ENCODE data around the gene BRME1. TPM values are rescaled to one million over a fixed set of nuclear protein-coding genes. Genes with fewer than 3 reads are reported as not detected.

BRME1 gene
- total RNA-seq, 1 donor from 2014 or later: 18.6 TPM

- Mint-ChIP-seq H3K4me1 (no peaks in the 10 kb centered on the region), H3K4me3 (no peak overlapping the region), H3K27me3 (no peaks in the 10 kb centered on the region), H3K36me3 (ENCODE audit: low read depth) (peaks cover 53% of the 10 kb centered on the region), H3K27ac (no peak overlapping the region), H3K9me3 (peaks cover 7% of the 10 kb centered on the region)
- intact Hi-C loops (cut with micrococcal nuclease): no loop called here
- DNase-seq: no peak
Measured at GRCh38 chr19:13918726-13919411, 13.0 kb upstream of the BRME1 start.

- H3K36me3 Mint-ChIP-seq (ENCODE audit: low read depth): peaks cover 48% of the 10 kb centered on the region
- H3K27ac Mint-ChIP-seq: no peak overlapping the region
- no peak overlapping the region for H3K4me3 Mint-ChIP-seq
- H3K27me3 Mint-ChIP-seq: no peaks in the 10 kb centered on the region
- no peak for DNase-seq
- peaks cover 7% of the 10 kb centered on the region for H3K9me3 Mint-ChIP-seq
- intact Hi-C loops (cut with micrococcal nuclease): no loop called here
- no peaks in the 10 kb centered on the region for H3K4me1 Mint-ChIP-seq
Measured at GRCh38 chr19:13917888-13918406, 12.0 kb upstream of the BRME1 start.

DNA sequence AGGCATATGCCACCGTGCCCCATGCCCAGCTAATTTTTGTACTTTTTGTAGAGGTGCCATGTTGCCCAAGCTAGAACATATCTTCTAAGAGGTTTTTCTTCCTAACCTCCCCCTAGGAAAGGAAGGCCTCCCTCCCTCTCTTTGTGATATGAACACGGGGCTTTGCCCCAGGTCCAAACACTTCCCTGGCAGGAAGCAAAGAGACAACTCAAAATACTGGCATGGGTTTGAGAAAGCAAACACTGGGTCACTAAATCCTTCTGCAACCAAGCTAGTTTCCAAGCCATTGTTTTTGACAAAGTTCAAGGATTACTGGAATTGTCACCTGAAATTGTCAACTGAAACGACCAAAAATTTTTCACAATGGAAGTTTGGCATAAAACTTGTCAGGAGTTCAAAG lies 8.9 kb upstream of the BRME1 start:
- Mint-ChIP-seq H3K27ac (no peak overlapping the region), H3K4me1 (no peaks in the 10 kb centered on the region), H3K9me3 (no peaks in the 10 kb centered on the region), H3K36me3 (ENCODE audit: low read depth) (peaks cover 35% of the 10 kb centered on the region), H3K27me3 (no peaks in the 10 kb centered on the region), H3K4me3 (no peak overlapping the region)
- no peak for DNase-seq
- intact Hi-C loops (cut with micrococcal nuclease): no loop called here

- Mint-ChIP-seq H3K36me3 (ENCODE audit: low read depth) (peaks cover 27% of the 10 kb centered on the region), H3K4me3 (no peak overlapping the region), H3K27ac (no peak overlapping the region), H3K4me1 (no peaks in the 10 kb centered on the region), H3K27me3 (no peaks in the 10 kb centered on the region), H3K9me3 (no peaks in the 10 kb centered on the region)
- DNase-seq: no peak
- intact Hi-C loops (cut with micrococcal nuclease): no loop called here
Measured at GRCh38 chr19:13913352-13913751, 7.4 kb upstream of the BRME1 start.

- no peaks in the 10 kb centered on the region for H3K9me3 Mint-ChIP-seq
- no peak for DNase-seq
- H3K27me3 Mint-ChIP-seq: no peaks in the 10 kb centered on the region
- H3K4me3 Mint-ChIP-seq: no peak overlapping the region
- H3K27ac Mint-ChIP-seq: no peak overlapping the region
- H3K4me1 Mint-ChIP-seq: peaks cover 13% of the 10 kb centered on the region
- H3K36me3 Mint-ChIP-seq (ENCODE audit: low read depth): peaks cover 19% of the 10 kb centered on the region
- intact Hi-C loops (cut with micrococcal nuclease): no loop called here
Measured at GRCh38 chr19:13909430-13909829, 3.5 kb upstream of the BRME1 start.

GRCh38 chr19:13908674-13909073 lies 2.8 kb upstream of the BRME1 start:
- Mint-ChIP-seq H3K4me1 (peaks cover 15% of the 10 kb centered on the region), H3K36me3 (ENCODE audit: low read depth) (peaks cover 19% of the 10 kb centered on the region), H3K4me3 (no peak overlapping the region), H3K9me3 (no peaks in the 10 kb centered on the region), H3K27ac (no peak overlapping the region), H3K27me3 (no peaks in the 10 kb centered on the region)
- no peak for DNase-seq
- intact Hi-C loops (cut with micrococcal nuclease): no loop called here

- Mint-ChIP-seq H3K27me3 (no peaks in the 10 kb centered on the region), H3K9me3 (no peaks in the 10 kb centered on the region), H3K27ac (peak overlapping the region; percentile 76), H3K4me1 (peaks cover 15% of the 10 kb centered on the region), H3K36me3 (ENCODE audit: low read depth) (peaks cover 16% of the 10 kb centered on the region), H3K4me3 (peak overlapping the region; percentile 84)
- no peak for DNase-seq
- intact Hi-C loops (cut with micrococcal nuclease): loop anchor here (1.0 to 2.0 kb wide), 3 partner anchors 26 to 99 kb away; partner anchors contain the start of genes DCAF15 and RFX1
Measured at GRCh38 chr19:13906910-13907309, 993 bp upstream of the BRME1 start.

DNA sequence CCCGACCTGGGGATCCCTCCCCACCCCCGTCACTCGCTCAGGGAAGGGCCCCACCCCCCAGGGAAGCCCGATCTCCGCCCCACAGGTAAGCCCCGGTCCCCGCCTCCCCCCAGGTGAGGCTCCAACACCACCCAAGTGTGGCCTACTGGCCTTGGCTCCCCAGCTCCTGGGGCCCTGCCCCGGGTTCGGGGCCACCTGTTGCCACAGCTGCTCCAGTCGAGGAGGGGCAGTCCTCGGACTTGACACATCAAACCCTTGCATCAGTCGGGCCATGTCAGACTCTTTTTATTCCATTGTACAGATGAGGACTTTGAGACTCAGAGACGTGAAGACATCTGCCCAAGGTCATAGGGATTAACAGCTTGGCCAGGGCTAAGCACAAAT lies 596 bp upstream of the BRME1 start:
- intact Hi-C loops (cut with micrococcal nuclease): loop anchor here (1.0 to 2.0 kb wide), 3 partner anchors 26 to 100 kb away; partner anchors contain the start of genes DCAF15 and RFX1
- Mint-ChIP-seq H3K4me3 (peak overlapping the region; percentile 84), H3K27ac (peak overlapping the region; percentile 76), H3K36me3 (ENCODE audit: low read depth) (peaks cover 15% of the 10 kb centered on the region), H3K27me3 (no peaks in the 10 kb centered on the region), H3K9me3 (no peaks in the 10 kb centered on the region), H3K4me1 (peaks cover 15% of the 10 kb centered on the region)
- DNase-seq: no peak

- intact Hi-C loops (cut with micrococcal nuclease): no loop called here
- Mint-ChIP-seq H3K4me1 (peaks cover 15% of the 10 kb centered on the region), H3K36me3 (ENCODE audit: low read depth) (peaks cover 1% of the 10 kb centered on the region), H3K27ac (no peak overlapping the region), H3K27me3 (no peaks in the 10 kb centered on the region), H3K9me3 (no peaks in the 10 kb centered on the region), H3K4me3 (no peak overlapping the region)
- DNase-seq: peak; percentile 75
Measured at GRCh38 chr19:13902993-13903555, 2.8 kb downstream of the BRME1 start.

DNA sequence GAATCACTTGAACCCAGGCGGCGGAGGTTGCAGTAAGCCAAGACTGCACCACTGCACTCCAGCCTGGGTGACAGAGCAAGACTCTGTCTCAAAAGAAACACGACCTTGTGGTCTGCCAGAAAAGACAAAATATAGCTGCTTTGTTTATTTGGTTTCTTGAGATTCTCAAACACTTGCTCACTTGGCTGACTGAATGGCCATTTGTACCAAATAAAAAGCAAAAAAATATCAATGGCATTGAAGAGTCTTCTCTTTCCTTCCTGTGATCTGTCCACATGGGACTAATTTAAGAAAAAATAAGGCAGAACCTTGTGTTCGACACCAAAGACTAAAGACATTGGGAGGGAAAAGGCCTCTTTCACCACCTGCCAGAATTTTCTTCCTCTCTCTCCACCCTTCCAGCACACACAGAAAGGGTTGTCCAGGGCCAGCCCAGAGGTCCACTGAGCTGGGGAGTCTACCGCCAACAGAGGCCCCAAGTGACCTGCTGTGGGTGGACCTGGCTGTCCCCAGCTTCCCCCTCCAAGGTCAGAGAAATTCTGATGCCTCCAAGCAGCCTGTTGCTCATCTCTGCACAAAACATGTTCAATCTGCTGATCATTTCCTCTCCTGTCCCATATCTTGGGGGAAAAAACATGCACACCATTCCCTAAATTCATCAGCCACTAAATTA lies 5.9 kb downstream of the BRME1 start:
- Mint-ChIP-seq H3K27ac (no peak overlapping the region), H3K9me3 (no peaks in the 10 kb centered on the region), H3K4me3 (no peak overlapping the region), H3K27me3 (no peaks in the 10 kb centered on the region), H3K36me3 (ENCODE audit: low read depth) (peaks cover 1% of the 10 kb centered on the region), H3K4me1 (peaks cover 5% of the 10 kb centered on the region)
- DNase-seq: no peak
- intact Hi-C loops (cut with micrococcal nuclease): no loop called here

- no peak overlapping the region for H3K4me3 Mint-ChIP-seq
- intact Hi-C loops (cut with micrococcal nuclease): no loop called here
- peaks cover 2% of the 10 kb centered on the region for H3K4me1 Mint-ChIP-seq
- H3K27ac Mint-ChIP-seq: no peak overlapping the region
- H3K27me3 Mint-ChIP-seq: no peaks in the 10 kb centered on the region
- DNase-seq: no peak
- H3K36me3 Mint-ChIP-seq (ENCODE audit: low read depth): no peaks in the 10 kb centered on the region
- no peaks in the 10 kb centered on the region for H3K9me3 Mint-ChIP-seq
Measured at GRCh38 chr19:13899393-13899792, 6.5 kb downstream of the BRME1 start.

GRCh38 chr19:13896227-13896626 lies 9.7 kb downstream of the BRME1 start:
- no peaks in the 10 kb centered on the region for H3K4me1 Mint-ChIP-seq
- H3K9me3 Mint-ChIP-seq: no peaks in the 10 kb centered on the region
- H3K4me3 Mint-ChIP-seq: no peak overlapping the region
- intact Hi-C loops (cut with micrococcal nuclease): no loop called here
- no peak for DNase-seq
- no peak overlapping the region for H3K27ac Mint-ChIP-seq
- no peaks in the 10 kb centered on the region for H3K27me3 Mint-ChIP-seq
- peaks cover 5% of the 10 kb centered on the region for H3K36me3 Mint-ChIP-seq (ENCODE audit: low read depth)

GRCh38 chr19:13894552-13894951 lies 11.4 kb downstream of the BRME1 start:
- no peak for DNase-seq
- no peaks in the 10 kb centered on the region for H3K27me3 Mint-ChIP-seq
- H3K36me3 Mint-ChIP-seq (ENCODE audit: low read depth): peaks cover 5% of the 10 kb centered on the region
- no peak overlapping the region for H3K27ac Mint-ChIP-seq
- no peaks in the 10 kb centered on the region for H3K4me1 Mint-ChIP-seq
- intact Hi-C loops (cut with micrococcal nuclease): no loop called here
- H3K4me3 Mint-ChIP-seq: no peak overlapping the region
- H3K9me3 Mint-ChIP-seq: no peaks in the 10 kb centered on the region

DNA sequence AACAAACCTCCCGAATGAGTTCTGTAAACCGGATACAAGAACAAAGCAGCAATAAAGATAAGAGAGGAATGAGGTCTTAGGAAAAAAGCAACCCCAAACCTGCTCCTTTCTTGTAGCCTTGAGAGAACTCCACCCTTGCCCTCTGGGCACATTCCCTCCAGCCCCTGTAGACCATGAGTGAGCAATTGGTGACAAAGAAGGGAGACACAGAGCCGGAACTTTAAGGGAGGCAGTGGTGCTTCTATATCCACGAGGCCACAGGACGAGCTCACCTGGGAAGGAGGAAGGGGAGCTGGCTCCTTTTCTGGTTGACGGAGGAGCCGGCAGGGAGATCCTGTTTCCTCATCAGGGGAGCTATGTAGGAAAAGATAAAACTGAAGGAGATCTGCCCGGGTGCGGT lies 13.0 kb downstream of the BRME1 start:
- Mint-ChIP-seq H3K27ac (no peak overlapping the region), H3K9me3 (no peaks in the 10 kb centered on the region), H3K4me1 (no peaks in the 10 kb centered on the region), H3K4me3 (no peak overlapping the region), H3K36me3 (ENCODE audit: low read depth) (peaks cover 5% of the 10 kb centered on the region), H3K27me3 (no peaks in the 10 kb centered on the region)
- no peak for DNase-seq
- intact Hi-C loops (cut with micrococcal nuclease): no loop called here
